Mesendoderm (in vitro differentiated cells): ENCODE data around the gene ZNF780B.

Experiments
- DNase-seq: peaks from one replicate; pipeline ENCODE4 v3.0.0; 2013
- H2AK5ac ChIP-seq: 2 replicates; pipeline ENCODE4 v1.6.1; 2013; ENCODE audit warnings: low read length, inconsistent platforms
- H2BK120ac ChIP-seq: 2 replicates; pipeline ENCODE4 v1.6.1; 2013; ENCODE audit warnings: low read depth, mild to moderate bottlenecking, low read length, moderate library complexity, mixed read lengths
- H2BK15ac ChIP-seq: replicated peaks from 2 replicates; pipeline ENCODE4 v1.6.1; 2013; ENCODE audit warnings: low read depth, mild to moderate bottlenecking, moderate library complexity
- H2BK5ac ChIP-seq: 2 replicates; pipeline ENCODE4 v1.6.1; 2013; ENCODE audit warnings: low read length, inconsistent platforms
- H3K18ac ChIP-seq: 2 replicates; pipeline ENCODE4 v1.6.1; 2013; ENCODE audit warnings: mild to moderate bottlenecking, low read length, mixed read lengths
- H3K23ac ChIP-seq: one replicate; pipeline ENCODE4 v1.6.1; 2013; ENCODE audit warnings: low read length
- H3K27ac ChIP-seq: 2 replicates; pipeline ENCODE4 v1.5.1; 2013; ENCODE audit warnings: low read depth, mild to moderate bottlenecking, inconsistent platforms, low read length, moderate library complexity
- H3K27me3 ChIP-seq: 2 replicates; pipeline ENCODE4 v1.6.1; 2013; ENCODE audit warnings: low read length, control low read depth, mild to moderate bottlenecking, inconsistent platforms; ENCODE audit not compliant: insufficient read depth, poor library complexity
- H3K36me3 ChIP-seq: 2 replicates; pipeline ENCODE4 v1.6.1; 2013; ENCODE audit warnings: low read length, inconsistent platforms; ENCODE audit not compliant: control insufficient read depth, insufficient read depth
- H3K4ac ChIP-seq: one replicate; pipeline ENCODE4 v1.6.1; 2013; ENCODE audit warnings: low read depth, mild to moderate bottlenecking, low read length, moderate library complexity
- H3K4me1 ChIP-seq: 2 replicates; pipeline ENCODE4 v1.6.1; 2013; ENCODE audit warnings: low read depth, low read length, inconsistent platforms; ENCODE audit not compliant: control insufficient read depth
- H3K4me2 ChIP-seq: 2 replicates; pipeline ENCODE4 v1.6.1; 2013; ENCODE audit warnings: low read length
- H3K4me3 ChIP-seq: 2 replicates; pipeline ENCODE4 v1.5.1; 2013; ENCODE audit warnings: mild to moderate bottlenecking, low read length
- H3K56ac ChIP-seq: one replicate; pipeline ENCODE4 v1.6.1; 2013; ENCODE audit warnings: low read length
- H3K79me1 ChIP-seq: 2 replicates; pipeline ENCODE4 v1.6.1; 2013; ENCODE audit warnings: low read length, inconsistent platforms
- H3K79me2 ChIP-seq: 2 replicates; pipeline ENCODE4 v1.6.1; 2013; ENCODE audit warnings: mild to moderate bottlenecking, low read length; ENCODE audit not compliant: control insufficient read depth, insufficient read depth
- H3K9ac ChIP-seq: 2 replicates; pipeline ENCODE4 v1.6.1; 2013; ENCODE audit warnings: low read length, inconsistent platforms
- H4K5ac ChIP-seq: one replicate; pipeline ENCODE4 v1.6.1; 2013; ENCODE audit warnings: low read length
- H4K8ac ChIP-seq: one replicate; pipeline ENCODE4 v1.6.1; 2013; ENCODE audit warnings: low read depth, mild to moderate bottlenecking, control low read depth, low read length, moderate library complexity
- WGBS: extraction: QIAGEN DNeasy Blood & Tissue Kit; methylation state at CpG from one replicate; pipeline ENCODE4 v1.1.7; 2013; ENCODE audit warnings: low lambda C conversion rate, missing lambda C conversion rate; ENCODE audit not compliant: insufficient coverage; ENCODE audit errors: extremely low coverage; 5-methylcytosine and 5-hydroxymethylcytosine counted together

ZNF780B gene

DNA sequence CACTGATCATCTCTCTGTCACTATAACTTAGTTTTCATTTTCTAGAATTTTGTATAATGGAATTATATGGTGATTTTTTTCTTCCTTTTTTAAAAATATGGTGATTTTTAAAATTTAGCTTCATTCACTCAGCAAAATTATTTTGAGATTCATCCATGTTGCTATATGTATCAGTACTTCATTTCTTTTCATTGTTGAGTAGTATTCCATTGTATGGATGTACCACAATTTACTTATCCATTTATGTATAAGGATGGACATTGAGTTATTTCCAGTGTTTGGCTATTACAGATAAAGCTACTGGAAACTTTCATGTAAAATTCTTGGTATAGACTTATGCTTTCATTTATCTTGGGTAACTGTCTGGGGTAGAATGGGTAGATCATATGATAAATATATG, 46.4 kb downstream of the ZNF780B start:
- H3K79me1 ChIP-seq: no peaks in the 10 kb centered on the region
- H4K8ac ChIP-seq: no peak overlapping the region
- H3K4me1 ChIP-seq: no peaks in the 10 kb centered on the region
- H3K27me3 ChIP-seq: no peaks in the 10 kb centered on the region
- H3K4ac ChIP-seq: no peak overlapping the region
- no peak overlapping the region for H2AK5ac ChIP-seq
- H3K79me2 ChIP-seq: no peaks in the 10 kb centered on the region
- H3K23ac ChIP-seq: no peak overlapping the region
- no peak overlapping the region for H4K5ac ChIP-seq
- H3K9ac ChIP-seq: no peak overlapping the region
- no peak overlapping the region for H3K18ac ChIP-seq
- H3K56ac ChIP-seq: no peak overlapping the region
- DNase-seq: no peak
- no peaks in the 10 kb centered on the region for H3K36me3 ChIP-seq
- H2BK15ac ChIP-seq: no peak overlapping the region
- H3K27ac ChIP-seq: no peak overlapping the region
- no peak overlapping the region for H2BK5ac ChIP-seq
- no peak overlapping the region for H2BK120ac ChIP-seq
- H3K4me2 ChIP-seq: no peak overlapping the region
- H3K4me3 ChIP-seq: no peak overlapping the region

DNA sequence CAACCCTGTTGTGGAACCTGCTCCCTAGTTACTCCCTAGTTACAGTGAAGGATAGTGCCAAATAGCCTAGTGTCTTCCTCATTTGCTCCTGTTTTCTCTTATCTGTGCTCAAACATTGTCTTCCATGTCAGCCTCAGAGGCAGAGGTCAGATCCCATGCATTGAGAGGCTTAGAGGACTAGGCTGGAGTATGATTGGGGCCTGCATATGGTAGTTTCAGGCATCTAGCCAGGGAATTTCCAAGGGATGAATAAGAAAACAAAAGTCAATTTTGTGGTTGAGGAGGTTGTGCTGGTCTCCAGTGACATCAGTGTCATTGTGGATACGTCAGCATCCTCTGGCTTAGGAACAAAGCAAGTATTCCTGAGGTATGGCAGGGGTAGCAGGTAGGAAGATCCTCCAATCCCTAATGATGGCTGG, 49.7 kb downstream of the ZNF780B start:
- Histone ChIP-seq H3K23ac (no peak overlapping the region), H4K5ac (no peak overlapping the region), H3K79me2 (no peaks in the 10 kb centered on the region), H3K79me1 (no peaks in the 10 kb centered on the region), H3K4me1 (no peaks in the 10 kb centered on the region), H3K4ac (no peak overlapping the region), H3K36me3 (no peaks in the 10 kb centered on the region), H2BK15ac (no peak overlapping the region), H3K18ac (no peak overlapping the region), H2AK5ac (no peak overlapping the region), H3K4me2 (no peak overlapping the region), H3K4me3 (no peak overlapping the region), H2BK5ac (no peak overlapping the region), H3K27ac (no peak overlapping the region), H3K27me3 (no peaks in the 10 kb centered on the region), H3K9ac (no peak overlapping the region), H2BK120ac (no peak overlapping the region), H3K56ac (no peak overlapping the region), H4K8ac (no peak overlapping the region)
- WGBS: no CpG with 5 or more reads among the region's 1 CpG
- no peak for DNase-seq

DNA sequence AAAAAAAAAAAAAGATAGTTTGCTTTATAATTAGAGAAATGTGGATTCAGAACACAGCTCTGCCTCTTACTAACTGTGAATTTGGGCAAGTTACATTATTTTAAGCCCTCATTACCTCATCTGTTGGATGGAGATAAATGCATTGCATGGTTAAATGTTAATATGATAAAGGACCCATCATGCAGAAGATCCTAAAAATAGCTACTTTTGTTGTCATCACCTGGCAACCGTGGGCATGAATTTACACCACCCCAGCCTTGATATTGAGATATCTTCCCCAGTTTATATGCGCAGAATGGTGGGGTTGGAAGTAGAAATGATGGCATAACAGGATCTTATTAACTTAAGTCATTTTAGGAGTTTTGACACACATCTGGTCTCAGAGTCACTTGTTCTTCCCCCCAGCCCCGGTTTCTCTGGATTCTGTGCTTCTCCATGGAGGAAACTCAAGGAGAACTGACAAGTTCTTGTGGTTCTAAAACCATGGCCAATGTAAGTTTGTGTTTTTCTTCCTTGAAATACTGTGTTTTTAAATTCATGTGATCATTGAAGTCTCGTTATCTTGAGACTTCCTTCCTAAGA, 50.2 kb downstream of the ZNF780B start:
- Histone ChIP-seq H3K4me1 (no peaks in the 10 kb centered on the region), H2BK15ac (no peak overlapping the region), H3K4me2 (no peak overlapping the region), H3K9ac (no peak overlapping the region), H4K5ac (no peak overlapping the region), H3K27ac (no peak overlapping the region), H3K18ac (no peak overlapping the region), H3K23ac (no peak overlapping the region), H2BK5ac (no peak overlapping the region), H4K8ac (no peak overlapping the region), H3K79me1 (no peaks in the 10 kb centered on the region), H3K79me2 (no peaks in the 10 kb centered on the region), H3K4me3 (no peak overlapping the region), H2BK120ac (no peak overlapping the region), H2AK5ac (no peak overlapping the region), H3K4ac (no peak overlapping the region), H3K56ac (no peak overlapping the region), H3K27me3 (no peaks in the 10 kb centered on the region), H3K36me3 (no peaks in the 10 kb centered on the region)
- DNase-seq: no peak
- WGBS: no CpG with 5 or more reads among the region's 4 CpGs

DNA sequence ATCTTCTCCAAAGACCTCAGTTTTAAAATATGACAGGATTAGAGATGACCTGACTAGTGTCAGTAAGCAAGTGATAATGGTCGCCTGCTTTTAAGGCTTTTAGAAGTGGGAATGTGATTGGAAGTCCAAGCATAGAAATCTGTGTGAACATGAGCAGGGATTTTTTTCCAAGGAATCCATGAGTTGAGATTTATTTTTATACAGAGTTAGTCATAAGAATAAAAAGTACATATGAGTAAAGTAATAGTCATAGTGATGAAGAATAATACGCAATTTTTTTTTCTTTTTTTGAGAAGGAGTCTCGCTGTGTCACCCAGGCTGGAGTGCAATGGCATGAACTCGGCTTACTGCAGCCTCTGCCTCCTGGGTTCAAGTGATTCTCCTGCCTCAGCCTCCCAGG, 57.5 kb downstream of the ZNF780B start:
- Histone ChIP-seq H3K4me1 (peaks cover 2% of the 10 kb centered on the region), H3K9ac (no peak overlapping the region), H3K18ac (no peak overlapping the region), H3K27ac (no peak overlapping the region), H3K4me3 (no peak overlapping the region), H3K56ac (no peak overlapping the region), H3K79me2 (peaks cover 6% of the 10 kb centered on the region), H4K5ac (no peak overlapping the region), H3K27me3 (no peaks in the 10 kb centered on the region), H2BK15ac (no peak overlapping the region), H3K23ac (no peak overlapping the region), H3K4ac (no peak overlapping the region), H2AK5ac (no peak overlapping the region), H3K36me3 (no peaks in the 10 kb centered on the region), H3K79me1 (peaks cover 4% of the 10 kb centered on the region), H4K8ac (no peak overlapping the region), H2BK5ac (no peak overlapping the region), H3K4me2 (no peak overlapping the region), H2BK120ac (no peak overlapping the region)
- no peak for DNase-seq
- no CpG with 5 or more reads among the region's 4 CpGs for WGBS

DNA sequence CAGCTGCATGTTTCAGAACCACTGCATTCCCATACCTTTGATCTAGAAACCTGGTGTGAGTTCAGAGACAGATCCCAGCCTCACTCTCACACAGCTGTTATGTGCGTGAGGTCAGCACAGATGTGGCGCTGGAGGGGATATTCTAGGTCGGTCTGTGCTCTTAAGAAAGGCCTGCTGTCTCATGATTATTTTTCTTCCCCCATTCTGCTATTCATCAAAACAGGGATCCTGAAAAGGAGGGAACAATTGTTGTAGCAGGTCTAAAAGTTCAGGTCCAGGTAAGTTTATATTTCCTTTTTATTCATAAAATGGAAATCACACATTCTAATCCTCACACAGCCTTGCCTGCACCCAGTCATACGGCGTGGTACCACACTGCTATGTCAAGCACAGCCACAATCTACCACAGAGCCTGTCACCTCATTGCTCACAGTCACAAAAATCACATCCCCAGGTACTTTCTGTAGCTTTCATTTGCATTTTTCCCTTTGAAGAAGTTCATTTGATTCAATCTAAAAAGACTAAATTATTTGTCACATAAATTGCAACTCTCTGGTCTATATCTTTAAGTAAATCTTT, 58.3 kb downstream of the ZNF780B start:
- H4K8ac ChIP-seq: no peak overlapping the region
- no peak overlapping the region for H2BK5ac ChIP-seq
- H2BK15ac ChIP-seq: no peak overlapping the region
- no peak overlapping the region for H2BK120ac ChIP-seq
- no peak overlapping the region for H3K23ac ChIP-seq
- peaks cover 2% of the 10 kb centered on the region for H3K4me1 ChIP-seq
- H3K27ac ChIP-seq: no peak overlapping the region
- no peak overlapping the region for H3K4me3 ChIP-seq
- H3K9ac ChIP-seq: peak overlapping the region; percentile 68
- H3K4me2 ChIP-seq: no peak overlapping the region
- no peak overlapping the region for H3K4ac ChIP-seq
- no peak for DNase-seq
- H4K5ac ChIP-seq: no peak overlapping the region
- no peak overlapping the region for H2AK5ac ChIP-seq
- no peaks in the 10 kb centered on the region for H3K27me3 ChIP-seq
- no CpG with 5 or more reads among the region's 5 CpGs for WGBS
- peaks cover 6% of the 10 kb centered on the region for H3K79me2 ChIP-seq
- no peaks in the 10 kb centered on the region for H3K36me3 ChIP-seq
- no peak overlapping the region for H3K18ac ChIP-seq
- H3K79me1 ChIP-seq: peaks cover 4% of the 10 kb centered on the region
- no peak overlapping the region for H3K56ac ChIP-seq
